K562 (cell line): ENCODE results near the gene MKRN3. TPM values are rescaled to one million over a fixed set of nuclear protein-coding genes. Genes with fewer than 3 reads are reported as not detected.

Experiments used
- ATAC-seq: fragments of 200-7000 bp; cut with Tn5 transposase; 3 replicates; pipeline ENCODE4 v1.9.1; 2020; ENCODE audit warnings: moderate library complexity
- BruUV-seq: library from RNA; stranded (reverse); fragments of 400-500 nt; replicated peaks from 2 replicates; lab custom pipeline; 2021; lab: Mats Ljungman, UMichigan
- CTCF ChIA-PET: fragments of 300-600 bp; formaldehyde crosslinking; extraction: SDS; loops from one replicate; lab custom pipeline; 2021; ENCODE audit warnings: low intra/inter-chr PET ratio; lab: Yijun Ruan, JAX
- POLR2A ChIA-PET: fragments of 300-600, 350-650 bp; sonication (Branson Sonifier 250); formaldehyde crosslinking; extraction: SDS; loops from one replicate; lab custom pipeline; 2021; ENCODE audit warnings: antibody characterized with exemption, inconsistent platforms; lab: Yijun Ruan, JAX
- DNase-seq, 4 experiments: peaks; one replicate each; pipeline versions ENCODE4 v3.0.0 to v3.0.0-alpha.2; 2011 to 2018; ENCODE audit warnings: low spot score in 3 of 4, mixed read lengths in 3 of 4; ENCODE audit errors: extremely low read depth in 1 of 4
- FAIRE-seq: peaks from 2 replicates; lab custom pipeline; 2011; peaks lifted over from hg19 to GRCh38; lab: Jason Lieb, UNC
- H2AFZ ChIP-seq: 2 replicates; pipeline ENCODE4 v1.6.0; 2011; ENCODE audit warnings: low read depth, low read length, control low read depth, inconsistent platforms
- H3K27ac ChIP-seq: fragments of 200-600 bp; 3 replicates; pipeline ENCODE4 v1.8.0; 2011; ENCODE audit warnings: low read depth, mild to moderate bottlenecking, control low read depth, inconsistent platforms, low read length, moderate library complexity, mixed read lengths; ENCODE audit errors: extremely low read depth
- H3K27me3 ChIP-seq, 2 experiments: fragments of 300-600 bp in 1 of 2; 2 replicates in 1 of 2; 3 replicates in 1 of 2; pipeline versions ENCODE4 v1.6.0 to v1.8.0; 2011; ENCODE audit warnings: inconsistent platforms in 2 of 2, low read length in 2 of 2, mild to moderate bottlenecking in 1 of 2, mixed read lengths in 1 of 2, moderate library complexity in 1 of 2; ENCODE audit not compliant: control insufficient read depth in 2 of 2, insufficient read depth in 2 of 2
- H3K36me3 ChIP-seq: fragments of 300-600 bp; 3 replicates; pipeline ENCODE4 v1.8.0; 2011; ENCODE audit warnings: mild to moderate bottlenecking, low read length, inconsistent platforms; ENCODE audit not compliant: control insufficient read depth, insufficient read depth
- H3K4me1 ChIP-seq, 2 experiments: fragments of 200-600 bp in 1 of 2; replicated peaks in 1 of 2; 2 replicates in 1 of 2; 3 replicates in 1 of 2; pipeline versions ENCODE4 v1.5.1 to v1.8.0; 2011; ENCODE audit warnings: inconsistent platforms in 2 of 2, low read length in 2 of 2, mild to moderate bottlenecking in 1 of 2, mixed read lengths in 1 of 2, moderate library complexity in 1 of 2; ENCODE audit not compliant: control insufficient read depth in 2 of 2, insufficient read depth in 2 of 2
- H3K4me2 ChIP-seq: 2 replicates; pipeline ENCODE4 v1.6.1; 2011; ENCODE audit warnings: low read length, control low read depth, inconsistent platforms, mixed read lengths; ENCODE audit not compliant: insufficient read depth
- H3K4me3 ChIP-seq: fragments of 200-600 bp; sonication (generic), shearing (Covaris generic); 2 replicates; pipeline ENCODE4 v1.5.1; 2016; ENCODE audit warnings: control low read depth, inconsistent platforms
- H3K79me2 ChIP-seq: fragments of 200-600 bp; 3 replicates; pipeline ENCODE4 v1.8.0; 2011; ENCODE audit warnings: low read length, inconsistent platforms; ENCODE audit not compliant: control insufficient read depth, insufficient read depth
- H3K9ac ChIP-seq, 2 experiments: 2 replicates each; pipeline versions ENCODE4 v1.6.0 to v1.6.1; 2011; ENCODE audit warnings: low read depth in 2 of 2, low read length in 2 of 2, control low read depth in 1 of 2, inconsistent platforms in 1 of 2, mild to moderate bottlenecking in 1 of 2, mixed read lengths in 1 of 2; ENCODE audit not compliant: insufficient read depth in 1 of 2
- H3K9me1 ChIP-seq: one replicate; pipeline ENCODE4 v1.6.0; 2011; ENCODE audit warnings: inconsistent platforms, mild to moderate bottlenecking, low read length, moderate library complexity; ENCODE audit not compliant: control insufficient read depth, insufficient read depth
- H3K9me3 ChIP-seq: replicated peaks from 2 replicates; pipeline ENCODE4 v1.5.1; 2011; ENCODE audit warnings: low read depth, low read length, inconsistent platforms; ENCODE audit not compliant: control insufficient read depth, insufficient read depth
- H4K20me1 ChIP-seq: replicated peaks from 2 replicates; pipeline ENCODE4 v1.6.1; 2011; ENCODE audit warnings: low read length, inconsistent platforms, mixed read lengths; ENCODE audit not compliant: control insufficient read depth, insufficient read depth
- ATF7 ChIP-seq: fragments of 450-650 bp; IDR thresholded peaks from 2 replicates; pipeline ENCODE4 v1.7.1; 2014; ENCODE audit warnings: mild to moderate bottlenecking, moderate library complexity
- CC2D1A ChIP-seq: fragments of 450-650 bp; IDR thresholded peaks from 2 replicates; pipeline ENCODE4 v1.6.1; 2017; ENCODE audit warnings: mild to moderate bottlenecking
- JUN ChIP-seq, 2 experiments: sonication (generic) in 1 of 2; formaldehyde crosslinking in 1 of 2; IDR thresholded peaks; 2 replicates each; pipeline versions ENCODE4 v1.6.1 to v1.8.0; 2012 to 2022; ENCODE audit warnings: borderline replicate concordance in 2 of 2, mild to moderate bottlenecking in 2 of 2, improper control_type of control experiment in 1 of 2, low read depth in 1 of 2, low read length in 1 of 2, missing genetic modification reagents in 1 of 2
- NBN ChIP-seq: fragments of 450-650 bp; IDR thresholded peaks from 2 replicates; pipeline ENCODE4 v1.6.1; 2016; ENCODE audit warnings: low read depth, mild to moderate bottlenecking
- PHTF2 ChIP-seq: fragments of 250-450 bp; sonication (Bioruptor Pico); IDR thresholded peaks from 2 replicates; pipeline ENCODE4 v1.5.0; 2021; ENCODE audit warnings: mild to moderate bottlenecking
- POLR2H ChIP-seq: IDR thresholded peaks from 2 replicates; pipeline ENCODE4 v1.6.1; 2016; ENCODE audit warnings: missing genetic modification characterization, low read depth, mild to moderate bottlenecking, control low read depth, missing compliant biosample characterization, moderate library complexity
- PRMT5 ChIP-seq: sonication (generic); formaldehyde crosslinking; IDR thresholded peaks from 2 replicates; pipeline ENCODE4 v1.5.0; 2020; ENCODE audit warnings: missing genetic modification reagents
- RBBP5 ChIP-seq: fragments of 200-600 bp; sonication (generic); IDR thresholded peaks from 2 replicates; pipeline ENCODE4 v1.6.1; 2012; ENCODE audit warnings: borderline replicate concordance, mild to moderate bottlenecking, low read length, control low read depth, inconsistent platforms; ENCODE audit not compliant: insufficient read depth, poor library complexity, severe bottlenecking
- WHSC1 ChIP-seq: IDR thresholded peaks from one replicate; pipeline ENCODE4 v1.6.1; 2012; ENCODE audit warnings: low read length, control low read depth, inconsistent platforms
- ZBED1 ChIP-seq: IDR thresholded peaks from 2 replicates; pipeline ENCODE4 v1.6.1; 2014
- WGBS: fragments of 100-300 bp; shearing (Covaris generic); methylation state at CpG from one replicate; pipeline ENCODE4 v1.1.6; 2016; ENCODE audit warnings: low coverage, mixed read lengths; ENCODE audit not compliant: insufficient coverage; ENCODE audit errors: missing lambda C conversion rate; 5-methylcytosine and 5-hydroxymethylcytosine counted together
- in situ Hi-C: fragments of 300-500 bp; cut with MboI; formaldehyde crosslinking; loops from 4 replicates; pipeline ENCODE4 v1.15.0; 2018; ENCODE audit warnings: inconsistent platforms, mixed read lengths
- intact Hi-C: fragments of 100-400 bp; cut with micrococcal nuclease; formaldehyde crosslinking; loops from 2 replicates; pipeline ENCODE4 v1.14.2; 2022
- polyA plus RNA-seq, 8 experiments: library from polyadenylated mRNA; depleted of rRNA in 4 of 8; stranded (reverse) in 5 of 8; unstranded in 3 of 8; fragments of >200 nt; fragmentation: Nextera tagmentation in 2 of 8; fragmentation: Illumina TruSeq in 1 of 8; extraction: Ambion mirVana in 2 of 8; extraction: Trizol in 1 of 8; gene quantifications; 2 replicates each; pipeline versions ENCODE4 v1.2.1 to v1.2.3, GENCODE V29; 2011 to 2014; ENCODE audit warnings: inconsistent platforms in 1 of 8, missing spikeins in 1 of 8
- total RNA-seq, 7 experiments: library from RNA; depleted of rRNA in 6 of 7; stranded (reverse); fragments of >200 nt in 6 of 7; fragmentation: Illumina TruSeq in 2 of 7; extraction: Trizol in 2 of 7; gene quantifications; 2 replicates each; pipeline versions ENCODE4 v1.2.1 to v1.2.3, GENCODE V29; 2011 to 2021; ENCODE audit warnings: low replicate concordance in 1 of 7
- TF ChIP-seq, protein P1 (sequence below): sonication (generic); formaldehyde crosslinking; IDR thresholded peaks from 2 replicates; pipeline ENCODE4 v1.8.0; 2023; ENCODE audit warnings: missing genetic modification reagents, mild to moderate bottlenecking, borderline replicate concordance
- TF ChIP-seq, protein P2 (sequence below): sonication (generic); formaldehyde crosslinking; IDR thresholded peaks from 2 replicates; pipeline ENCODE4 v1.8.0; 2022; ENCODE audit warnings: mild to moderate bottlenecking, missing genetic modification reagents

The MKRN3 gene
- total and polyA plus RNA-seq, 9 of the 15 experiments (the other 6 are each of a cell fraction or from before 2014, with no cell fraction given), result 6.5 to 33.4 (median 25.1) TPM

DNA sequence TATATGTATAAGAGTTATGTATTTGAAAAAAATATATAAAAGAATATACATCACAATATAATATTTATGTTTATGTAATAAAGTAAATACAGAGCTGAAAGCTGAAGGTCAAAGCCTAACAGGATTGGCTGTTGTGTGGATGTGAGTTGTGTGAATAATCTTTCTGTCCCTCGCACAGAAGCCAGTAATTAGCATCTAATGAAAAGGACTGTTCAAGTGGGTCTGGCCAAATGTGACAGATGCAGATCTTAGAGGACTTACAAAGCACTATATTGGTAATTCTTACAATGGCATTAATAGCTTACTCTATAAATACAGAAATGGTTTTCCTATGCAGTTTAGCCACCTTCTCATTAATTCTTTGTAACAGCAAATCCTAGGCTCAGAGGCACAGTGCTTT lies 2.4 kb downstream of the MKRN3 start:
- Histone ChIP-seq H3K79me2 (peaks cover 75% of the 10 kb centered on the region), H3K36me3 (peaks cover 34% of the 10 kb centered on the region), H3K9me3 (no peaks in the 10 kb centered on the region), H3K4me1 (peaks cover 13 to 14% of the 10 kb centered on the region in 2 experiments; a peak in 4 of 5 replicates), H3K9ac (no peak overlapping the region), H3K27me3 (no peaks in the 10 kb centered on the region), H3K4me3 (no peak overlapping the region), H3K4me2 (no peak overlapping the region), H2AFZ (no peak overlapping the region), H3K27ac (no peak overlapping the region), H4K20me1 (peaks cover 4% of the 10 kb centered on the region; the same call in 1 of the 2 replicates), H3K9me1 (no peaks in the 10 kb centered on the region)
- FAIRE-seq (no peak), ATAC-seq (no peak), DNase-seq (no peak)
- in situ Hi-C loops (no loop called here), intact Hi-C loops (loop anchor here (10.0 kb wide), 1 partner anchor 73 kb away; no protein-coding TSS in a partner anchor)
- CTCF ChIA-PET, result no interaction called here
- BruUV-seq, result no TSS peak
- no peak for TF ChIP-seq RBBP5
- TF ChIP-seq PRMT5 (CRISPR knock-in tag), result no peak
- no peak for TF ChIP-seq ZBED1
- no peak for TF ChIP-seq ATF7
- TF ChIP-seq POLR2H, result no peak
- TF ChIP-seq, protein P1, sequence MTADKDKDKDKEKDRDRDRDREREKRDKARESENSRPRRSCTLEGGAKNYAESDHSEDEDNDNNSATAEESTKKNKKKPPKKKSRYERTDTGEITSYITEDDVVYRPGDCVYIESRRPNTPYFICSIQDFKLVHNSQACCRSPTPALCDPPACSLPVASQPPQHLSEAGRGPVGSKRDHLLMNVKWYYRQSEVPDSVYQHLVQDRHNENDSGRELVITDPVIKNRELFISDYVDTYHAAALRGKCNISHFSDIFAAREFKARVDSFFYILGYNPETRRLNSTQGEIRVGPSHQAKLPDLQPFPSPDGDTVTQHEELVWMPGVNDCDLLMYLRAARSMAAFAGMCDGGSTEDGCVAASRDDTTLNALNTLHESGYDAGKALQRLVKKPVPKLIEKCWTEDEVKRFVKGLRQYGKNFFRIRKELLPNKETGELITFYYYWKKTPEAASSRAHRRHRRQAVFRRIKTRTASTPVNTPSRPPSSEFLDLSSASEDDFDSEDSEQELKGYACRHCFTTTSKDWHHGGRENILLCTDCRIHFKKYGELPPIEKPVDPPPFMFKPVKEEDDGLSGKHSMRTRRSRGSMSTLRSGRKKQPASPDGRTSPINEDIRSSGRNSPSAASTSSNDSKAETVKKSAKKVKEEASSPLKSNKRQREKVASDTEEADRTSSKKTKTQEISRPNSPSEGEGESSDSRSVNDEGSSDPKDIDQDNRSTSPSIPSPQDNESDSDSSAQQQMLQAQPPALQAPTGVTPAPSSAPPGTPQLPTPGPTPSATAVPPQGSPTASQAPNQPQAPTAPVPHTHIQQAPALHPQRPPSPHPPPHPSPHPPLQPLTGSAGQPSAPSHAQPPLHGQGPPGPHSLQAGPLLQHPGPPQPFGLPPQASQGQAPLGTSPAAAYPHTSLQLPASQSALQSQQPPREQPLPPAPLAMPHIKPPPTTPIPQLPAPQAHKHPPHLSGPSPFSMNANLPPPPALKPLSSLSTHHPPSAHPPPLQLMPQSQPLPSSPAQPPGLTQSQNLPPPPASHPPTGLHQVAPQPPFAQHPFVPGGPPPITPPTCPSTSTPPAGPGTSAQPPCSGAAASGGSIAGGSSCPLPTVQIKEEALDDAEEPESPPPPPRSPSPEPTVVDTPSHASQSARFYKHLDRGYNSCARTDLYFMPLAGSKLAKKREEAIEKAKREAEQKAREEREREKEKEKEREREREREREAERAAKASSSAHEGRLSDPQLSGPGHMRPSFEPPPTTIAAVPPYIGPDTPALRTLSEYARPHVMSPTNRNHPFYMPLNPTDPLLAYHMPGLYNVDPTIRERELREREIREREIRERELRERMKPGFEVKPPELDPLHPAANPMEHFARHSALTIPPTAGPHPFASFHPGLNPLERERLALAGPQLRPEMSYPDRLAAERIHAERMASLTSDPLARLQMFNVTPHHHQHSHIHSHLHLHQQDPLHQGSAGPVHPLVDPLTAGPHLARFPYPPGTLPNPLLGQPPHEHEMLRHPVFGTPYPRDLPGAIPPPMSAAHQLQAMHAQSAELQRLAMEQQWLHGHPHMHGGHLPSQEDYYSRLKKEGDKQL (CRISPR knock-in tag), result no peak
- no peak for TF ChIP-seq WHSC1
- TF ChIP-seq, protein P2, sequence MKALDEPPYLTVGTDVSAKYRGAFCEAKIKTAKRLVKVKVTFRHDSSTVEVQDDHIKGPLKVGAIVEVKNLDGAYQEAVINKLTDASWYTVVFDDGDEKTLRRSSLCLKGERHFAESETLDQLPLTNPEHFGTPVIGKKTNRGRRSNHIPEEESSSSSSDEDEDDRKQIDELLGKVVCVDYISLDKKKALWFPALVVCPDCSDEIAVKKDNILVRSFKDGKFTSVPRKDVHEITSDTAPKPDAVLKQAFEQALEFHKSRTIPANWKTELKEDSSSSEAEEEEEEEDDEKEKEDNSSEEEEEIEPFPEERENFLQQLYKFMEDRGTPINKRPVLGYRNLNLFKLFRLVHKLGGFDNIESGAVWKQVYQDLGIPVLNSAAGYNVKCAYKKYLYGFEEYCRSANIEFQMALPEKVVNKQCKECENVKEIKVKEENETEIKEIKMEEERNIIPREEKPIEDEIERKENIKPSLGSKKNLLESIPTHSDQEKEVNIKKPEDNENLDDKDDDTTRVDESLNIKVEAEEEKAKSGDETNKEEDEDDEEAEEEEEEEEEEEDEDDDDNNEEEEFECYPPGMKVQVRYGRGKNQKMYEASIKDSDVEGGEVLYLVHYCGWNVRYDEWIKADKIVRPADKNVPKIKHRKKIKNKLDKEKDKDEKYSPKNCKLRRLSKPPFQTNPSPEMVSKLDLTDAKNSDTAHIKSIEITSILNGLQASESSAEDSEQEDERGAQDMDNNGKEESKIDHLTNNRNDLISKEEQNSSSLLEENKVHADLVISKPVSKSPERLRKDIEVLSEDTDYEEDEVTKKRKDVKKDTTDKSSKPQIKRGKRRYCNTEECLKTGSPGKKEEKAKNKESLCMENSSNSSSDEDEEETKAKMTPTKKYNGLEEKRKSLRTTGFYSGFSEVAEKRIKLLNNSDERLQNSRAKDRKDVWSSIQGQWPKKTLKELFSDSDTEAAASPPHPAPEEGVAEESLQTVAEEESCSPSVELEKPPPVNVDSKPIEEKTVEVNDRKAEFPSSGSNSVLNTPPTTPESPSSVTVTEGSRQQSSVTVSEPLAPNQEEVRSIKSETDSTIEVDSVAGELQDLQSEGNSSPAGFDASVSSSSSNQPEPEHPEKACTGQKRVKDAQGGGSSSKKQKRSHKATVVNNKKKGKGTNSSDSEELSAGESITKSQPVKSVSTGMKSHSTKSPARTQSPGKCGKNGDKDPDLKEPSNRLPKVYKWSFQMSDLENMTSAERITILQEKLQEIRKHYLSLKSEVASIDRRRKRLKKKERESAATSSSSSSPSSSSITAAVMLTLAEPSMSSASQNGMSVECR, result no peak
- no peak for TF ChIP-seq PHTF2 (CRISPR knock-in tag)
- TF ChIP-seq CC2D1A, result no peak
- TF ChIP-seq JUN (IDR thresholded peaks at IDR 0.05; ENCODE audit: borderline replicate concordance, low read depth, low read length), result no peak
- TF ChIP-seq JUN (CRISPR knock-in tag; IDR thresholded peaks at IDR 0.05; ENCODE audit: borderline replicate concordance), result no peak
- TF ChIP-seq NBN, result no peak
- POLR2A ChIA-PET, result interaction anchor here (0.9 kb wide), 1 partner anchor 24 kb away, joined by 3 read pairs; no protein-coding TSS in a partner anchor
- 77% methylated on average over 1 of the region's 1 CpG for WGBS
